Endothelial cell of umbilical vein (primary cell): Measurements from ENCODE around the gene ARMC8. TPM values are rescaled to one million over a fixed set of nuclear protein-coding genes. Genes with fewer than 3 reads are reported as not detected.

Source experiments
- BruUV-seq: library from RNA; stranded (reverse); fragments of 400-500 nt; replicated peaks from 2 replicates; lab custom pipeline; 2021; lab: Mats Ljungman, UMichigan
- CTCF ChIA-PET: fragments of 300-600, 350-600 bp; sonication (Branson Sonifier 250); formaldehyde crosslinking; loops from one replicate; lab custom pipeline; 2021; ENCODE audit warnings: antibody characterized with exemption, inconsistent platforms; lab: Charles Lee
- POLR2A ChIA-PET: fragments of 300-600, 350-600 bp; sonication (Branson Sonifier 250); formaldehyde crosslinking; loops from one replicate; lab custom pipeline; 2021; ENCODE audit warnings: antibody characterized with exemption, inconsistent platforms; lab: Charles Lee
- DNase-seq: peaks from one replicate; pipeline ENCODE4 v3.0.0-alpha.2; 2011; ENCODE audit warnings: low read depth, low spot score
- FAIRE-seq: peaks from 2 replicates; lab custom pipeline; 2011; peaks lifted over from hg19 to GRCh38; lab: Jason Lieb, UNC
- H2AFZ ChIP-seq: 2 replicates; pipeline ENCODE4 v1.6.0; 2012; ENCODE audit warnings: low read depth, low read length, control low read depth, inconsistent platforms
- H3K27ac ChIP-seq: 2 replicates; pipeline ENCODE4 v1.5.1; 2011; ENCODE audit warnings: low read depth, mild to moderate bottlenecking, control low read depth, low read length, moderate library complexity; ENCODE audit not compliant: insufficient read depth
- H3K27me3 ChIP-seq, 2 experiments: 2 replicates each; pipeline versions ENCODE4 v1.6.0 to v1.6.1; 2011; ENCODE audit warnings: low read length in 2 of 2, mixed read lengths in 1 of 2; ENCODE audit not compliant: control insufficient read depth in 2 of 2, insufficient read depth in 2 of 2
- H3K36me3 ChIP-seq, 2 experiments: 2 replicates in 1 of 2; 3 replicates in 1 of 2; pipeline ENCODE4 v1.5.1; 2011; ENCODE audit warnings: low read length in 2 of 2, mild to moderate bottlenecking in 1 of 2, moderate library complexity in 1 of 2; ENCODE audit not compliant: control insufficient read depth in 2 of 2, insufficient read depth in 2 of 2; ENCODE audit errors: extremely low read depth in 1 of 2
- H3K4me1 ChIP-seq: 3 replicates; pipeline ENCODE4 v1.5.1; 2011; ENCODE audit warnings: mild to moderate bottlenecking, low read length; ENCODE audit not compliant: control insufficient read depth, insufficient read depth; ENCODE audit errors: extremely low read depth
- H3K4me2 ChIP-seq: 2 replicates; pipeline ENCODE4 v1.6.1; 2011; ENCODE audit warnings: low read length, control low read depth, mixed read lengths; ENCODE audit not compliant: insufficient read depth
- H3K4me3 ChIP-seq, 3 experiments: fragments of 200-600 bp in 1 of 3; sonication (generic), shearing (Covaris generic) in 1 of 3; replicated peaks in 1 of 3; 2 replicates each; pipeline ENCODE4 v1.5.1; 2011 to 2016; ENCODE audit warnings: control low read depth in 3 of 3, low read length in 3 of 3, mild to moderate bottlenecking in 2 of 3, inconsistent platforms in 1 of 3, low read depth in 1 of 3, moderate library complexity in 1 of 3; ENCODE audit not compliant: insufficient read depth in 1 of 3
- H3K79me2 ChIP-seq: 2 replicates; pipeline ENCODE4 v1.6.0; 2012; ENCODE audit warnings: low read length, inconsistent platforms; ENCODE audit not compliant: control insufficient read depth, insufficient read depth
- H3K9ac ChIP-seq: replicated peaks from 2 replicates; pipeline ENCODE3; 2011; ENCODE audit warnings: low read length, control low read depth; ENCODE audit not compliant: insufficient read depth; ENCODE audit errors: extremely low read depth
- H3K9me1 ChIP-seq: replicated peaks from 3 replicates; pipeline ENCODE4 v1.6.0; 2011; ENCODE audit warnings: mild to moderate bottlenecking, low read length; ENCODE audit not compliant: control insufficient read depth, insufficient read depth; ENCODE audit errors: extremely low read depth
- H3K9me3 ChIP-seq: replicated peaks from 2 replicates; pipeline ENCODE4 v1.5.1; 2012; ENCODE audit warnings: low read length, inconsistent platforms; ENCODE audit not compliant: control insufficient read depth, insufficient read depth
- H4K20me1 ChIP-seq: replicated peaks from 2 replicates; pipeline ENCODE3; 2011; ENCODE audit warnings: mild to moderate bottlenecking, low read length; ENCODE audit not compliant: control insufficient read depth, insufficient read depth; ENCODE audit errors: extremely low read depth
- FOS ChIP-seq: IDR thresholded peaks from 2 replicates; pipeline ENCODE4 v1.6.1; 2011; ENCODE audit warnings: mild to moderate bottlenecking, low read length, moderate library complexity, borderline replicate concordance; ENCODE audit not compliant: insufficient read depth
- GATA2 ChIP-seq: IDR thresholded peaks from 2 replicates; pipeline ENCODE4 v1.7.0; 2011; ENCODE audit warnings: low read depth, mild to moderate bottlenecking, moderate library complexity, mixed read lengths, low read length; ENCODE audit not compliant: insufficient read length, insufficient read depth
- MAX ChIP-seq: IDR thresholded peaks from 2 replicates; pipeline ENCODE4 v1.6.1; 2011; ENCODE audit not compliant: insufficient read depth, insufficient read length
- MYC ChIP-seq: IDR thresholded peaks from one replicate; pipeline ENCODE4 v1.6.1; 2011; ENCODE audit warnings: mild to moderate bottlenecking, low read depth, low read length
- POLR2AphosphoS5 ChIP-seq: IDR thresholded peaks from 2 replicates; pipeline ENCODE4 v1.6.1; 2012; ENCODE audit warnings: low read depth, mild to moderate bottlenecking, control low read depth, low read length, moderate library complexity; ENCODE audit not compliant: insufficient read depth
- dilution Hi-C: fragments of 300-500 bp; cut with MboI; formaldehyde crosslinking; loops from one replicate; pipeline ENCODE4 v1.15.0; 2019; ENCODE audit warnings: low sequenced_read_pairs; ENCODE audit not compliant: extremely low pct_ligation_motif_present
- intact Hi-C: fragments of 100-400 bp; cut with micrococcal nuclease; formaldehyde crosslinking; loops from one replicate; pipeline ENCODE4 v1.10.0; 2022
- polyA plus RNA-seq, 4 experiments: library from polyadenylated mRNA; depleted of rRNA in 3 of 4; stranded (reverse) in 3 of 4; unstranded in 1 of 4; fragments of >200 nt; gene quantifications; 2 replicates each; pipeline versions ENCODE4 v1.2.1 to v1.2.3, GENCODE V29; 2011 to 2012; ENCODE audit warnings: missing spikeins in 1 of 4
- total RNA-seq: library from RNA; stranded (reverse); gene quantifications from 2 replicates; pipeline ENCODE4 v1.2.3, GENCODE V29; 2021

Gene ARMC8
- total and polyA plus RNA-seq, 2 donors (not counting 3 experiments of a cell fraction or from before 2014, with no cell fraction given): 39.6 to 46.0 TPM

DNA sequence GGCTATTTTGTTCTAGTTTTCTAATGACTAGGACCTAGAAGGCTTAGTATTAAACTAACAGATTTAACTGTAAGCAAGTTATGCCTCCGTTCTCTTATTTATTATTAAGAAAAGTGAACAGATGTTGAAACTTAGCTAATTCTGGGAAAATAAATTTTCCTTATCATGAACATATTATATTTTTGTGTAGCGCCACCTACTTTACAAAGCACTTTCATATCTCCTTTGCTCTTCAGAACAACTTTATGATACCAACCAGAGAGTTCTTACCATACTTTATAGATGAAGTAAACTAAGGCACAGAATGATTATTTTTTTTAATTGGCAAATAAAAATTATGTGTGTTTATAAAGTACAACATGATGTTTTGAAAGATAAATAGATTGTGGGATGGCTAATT lies 83.1 kb downstream of the ARMC8 start:
- Histone ChIP-seq H3K27me3 (no peaks in the 10 kb centered on the region), H4K20me1 (no peaks in the 10 kb centered on the region), H3K9me1 (no peaks in the 10 kb centered on the region), H3K4me1 (no peaks in the 10 kb centered on the region), H3K9me3 (no peaks in the 10 kb centered on the region), H3K4me3 (no peak overlapping the region), H3K27ac (no peak overlapping the region), H3K79me2 (no peaks in the 10 kb centered on the region), H3K9ac (no peak overlapping the region), H2AFZ (no peak overlapping the region), H3K4me2 (no peak overlapping the region), H3K36me3 (peaks cover 10 to 13% of the 10 kb centered on the region in 2 experiments)
- FAIRE-seq: no peak
- ChIA-PET CTCF (interaction anchor here (0.7 to 2.7 kb wide), 7 partner anchors 11 to 143 kb away, joined by 3 to 11 read pairs (median 4); partner anchors contain the start of gene ARMC8), POLR2A (no interaction called here)
- intact Hi-C loops: no loop called here
- no peak for TF ChIP-seq MYC
- no peak for TF ChIP-seq MAX
- no peak for TF ChIP-seq FOS
- dilution Hi-C loops: no loop called here
- no TSS peak for BruUV-seq
- no peak for DNase-seq

GRCh38 chr3:138271189-138271794 lies 84.2 kb downstream of the ARMC8 start:
- H3K9ac ChIP-seq: no peak overlapping the region
- dilution Hi-C loops: no loop called here
- H3K4me2 ChIP-seq: no peak overlapping the region
- H3K79me2 ChIP-seq: no peaks in the 10 kb centered on the region
- no peak for TF ChIP-seq GATA2
- TF ChIP-seq POLR2AphosphoS5: no peak
- H3K27ac ChIP-seq: no peak overlapping the region
- intact Hi-C loops: no loop called here
- no peaks in the 10 kb centered on the region for H3K4me1 ChIP-seq
- FAIRE-seq (no peak), DNase-seq (no peak)
- ChIA-PET CTCF (interaction anchor here (1.0 to 2.7 kb wide), 3 partner anchors 10 to 16 kb away, joined by 3 to 11 read pairs (median 7); no protein-coding TSS in a partner anchor), POLR2A (no interaction called here)
- H3K9me1 ChIP-seq: no peaks in the 10 kb centered on the region
- peaks cover 10 to 12% of the 10 kb centered on the region in 2 experiments for H3K36me3 ChIP-seq
- H4K20me1 ChIP-seq: no peaks in the 10 kb centered on the region
- H3K4me3 ChIP-seq: no peak overlapping the region
- BruUV-seq: no TSS peak
- no peak overlapping the region for H2AFZ ChIP-seq
- H3K9me3 ChIP-seq: no peaks in the 10 kb centered on the region
- H3K27me3 ChIP-seq: no peaks in the 10 kb centered on the region
